HG03039 (cell line): ENCODE results near the gene LDAH.
A peak's percentile ranks its signal among the peaks of the same experiment; 100 is the strongest.

Experiments
- ATAC-seq: cut with Tn5 transposase; IDR thresholded peaks from one replicate; pipeline ENCODE4 v1.9.1; 2021; ENCODE audit warnings: mild to moderate bottlenecking, moderate library complexity; ENCODE audit not compliant: unreplicated experiment

Gene LDAH

GRCh38 chr2:20781656-20782265 is 41.1 kb downstream of the LDAH start:
- ATAC-seq: peak; percentile 54

GRCh38 chr2:20771299-20771698 is 51.6 kb downstream of the LDAH start:
- ATAC-seq: no peak

- ATAC-seq: no peak
These were observed 55.9 kb downstream of the LDAH start for GRCh38 chr2:20766798-20767644.

- no peak for ATAC-seq
These were observed 56.7 kb downstream of the LDAH start for GRCh38 chr2:20766213-20766612.

- ATAC-seq: no peak
These were observed 59.8 kb downstream of the LDAH start for GRCh38 chr2:20762945-20763683.

- no peak for ATAC-seq
These were observed 63.4 kb downstream of the LDAH start for GRCh38 chr2:20759487-20759886.

GRCh38 chr2:20758997-20759396 is 63.9 kb downstream of the LDAH start:
- no peak for ATAC-seq

- ATAC-seq: no peak
These were observed 65.4 kb downstream of the LDAH start for GRCh38 chr2:20757405-20758090.

GRCh38 chr2:20755132-20755800 is 67.6 kb downstream of the LDAH start:
- no peak for ATAC-seq

GRCh38 chr2:20752293-20752692 is 70.6 kb downstream of the LDAH start:
- no peak for ATAC-seq

- ATAC-seq: no peak
These were observed 75.6 kb downstream of the LDAH start for GRCh38 chr2:20747317-20747716.

GRCh38 chr2:20745924-20746555 is 76.9 kb downstream of the LDAH start:
- ATAC-seq: no peak

- peak; percentile 94 for ATAC-seq
These were observed 78.2 kb downstream of the LDAH start for GRCh38 chr2:20744366-20745335.

GRCh38 chr2:20738772-20739171 is 84.1 kb downstream of the LDAH start:
- no peak for ATAC-seq

GRCh38 chr2:20737505-20737904 is 85.4 kb downstream of the LDAH start:
- ATAC-seq: peak; percentile 95

GRCh38 chr2:20728114-20728758 is 94.7 kb downstream of the LDAH start:
- no peak for ATAC-seq

- ATAC-seq: no peak
These were observed 96.0 kb downstream of the LDAH start for GRCh38 chr2:20726913-20727312.

GRCh38 chr2:20725782-20726181 is 97.1 kb downstream of the LDAH start:
- ATAC-seq: no peak
